GM12878 (cell line): Measurements from ENCODE around the gene CAV2. TPM values are rescaled to one million over a fixed set of nuclear protein-coding genes. Genes with fewer than 3 reads are reported as not detected.

Experiments used
- ATAC-seq: fragments of 200-7000 bp; cut with Tn5 transposase; 3 replicates; pipeline ENCODE4 v1.9.1; 2020; ENCODE audit warnings: mild to moderate bottlenecking, moderate library complexity
- BruUV-seq: library from RNA; stranded (reverse); fragments of 400-500 nt; replicated peaks from 2 replicates; lab custom pipeline; 2021; lab: Mats Ljungman, UMichigan
- CTCF ChIA-PET: fragments of 300-600 bp; sonication (Branson Sonifier 250); formaldehyde crosslinking; extraction: SDS; loops from one replicate; lab custom pipeline; 2021; ENCODE audit warnings: inconsistent platforms; lab: Yijun Ruan, JAX
- POLR2A ChIA-PET: fragments of 350-600 bp; formaldehyde crosslinking; extraction: SDS; loops from one replicate; lab custom pipeline; 2021; ENCODE audit warnings: inconsistent platforms; lab: Charles Lee
- RAD21 ChIA-PET: fragments of 300-600 bp; sonication (Branson Sonifier 250); formaldehyde crosslinking; loops from one replicate; lab custom pipeline; 2023; ENCODE audit warnings: antibody characterized with exemption; ENCODE audit not compliant: unreplicated experiment; lab: Charles Lee
- SMC1A ChIA-PET: fragments of 300-600 bp; sonication (Branson Sonifier 250); formaldehyde crosslinking; loops from one replicate; lab custom pipeline; 2023; ENCODE audit not compliant: unreplicated experiment, uncharacterized antibody; lab: Charles Lee
- DNase-seq: peaks from one replicate; pipeline ENCODE4 v3.0.0-alpha.2; 2011; ENCODE audit warnings: low read depth, low spot score
- FAIRE-seq: peaks from 3 replicates; lab custom pipeline; 2011; peaks lifted over from hg19 to GRCh38; lab: Jason Lieb, UNC
- H2AFZ ChIP-seq: 2 replicates; pipeline ENCODE4 v1.6.0; 2011; ENCODE audit warnings: low read depth, low read length, control low read depth; ENCODE audit not compliant: control insufficient read depth
- H3K27ac ChIP-seq: 2 replicates; pipeline ENCODE4 v1.5.1; 2011; ENCODE audit warnings: control low read depth; ENCODE audit not compliant: control insufficient read depth, insufficient read depth
- H3K27me3 ChIP-seq, 2 experiments: replicated peaks in 1 of 2; 2 replicates each; pipeline versions ENCODE4 v1.6.0 to v1.6.1; 2011; ENCODE audit warnings: low read length in 1 of 2; ENCODE audit not compliant: control insufficient read depth in 2 of 2, insufficient read depth in 2 of 2
- H3K36me3 ChIP-seq, 2 experiments: 2 replicates each; pipeline ENCODE4 v1.5.1; 2011; ENCODE audit warnings: low read length in 1 of 2; ENCODE audit not compliant: control insufficient read depth in 2 of 2, insufficient read depth in 2 of 2
- H3K4me1 ChIP-seq: 2 replicates; pipeline ENCODE4 v1.6.1; 2011; ENCODE audit warnings: mild to moderate bottlenecking, low read length, moderate library complexity, mixed read lengths; ENCODE audit not compliant: control insufficient read depth, insufficient read depth
- H3K4me2 ChIP-seq: 2 replicates; pipeline ENCODE4 v1.6.0; 2011; ENCODE audit warnings: control low read depth; ENCODE audit not compliant: control insufficient read depth, insufficient read depth
- H3K4me3 ChIP-seq: fragments of 200-600 bp; sonication (generic); 2 replicates; pipeline ENCODE4 v1.5.1; 2016
- H3K79me2 ChIP-seq: 2 replicates; pipeline ENCODE4 v1.6.0; 2011; ENCODE audit warnings: low read length; ENCODE audit not compliant: control insufficient read depth, insufficient read depth
- H3K9ac ChIP-seq: 2 replicates; pipeline ENCODE4 v1.8.0; 2011; ENCODE audit warnings: low read length, control low read depth, mixed read lengths; ENCODE audit not compliant: control insufficient read depth, insufficient read depth
- H3K9me3 ChIP-seq: replicated peaks from 3 replicates; pipeline ENCODE4 v1.5.1; 2011; ENCODE audit warnings: mild to moderate bottlenecking, low read length; ENCODE audit not compliant: control insufficient read depth, insufficient read depth
- H4K20me1 ChIP-seq: 2 replicates; pipeline ENCODE4 v1.6.0; 2011; ENCODE audit not compliant: control insufficient read depth, insufficient read depth
- E4F1 ChIP-seq: fragments of 450-650 bp; IDR thresholded peaks from 2 replicates; pipeline ENCODE4 v1.6.1; 2018; ENCODE audit warnings: borderline replicate concordance, mild to moderate bottlenecking; ENCODE audit not compliant: partially characterized antibody
- IKZF2 ChIP-seq, 2 experiments: fragments of 450-650 bp; IDR thresholded peaks; 2 replicates each; pipeline ENCODE4 v1.6.1; 2017; ENCODE audit warnings: mild to moderate bottlenecking in 2 of 2, moderate library complexity in 2 of 2
- MEF2A ChIP-seq: IDR thresholded peaks from 2 replicates; pipeline ENCODE4 v1.6.1; 2011; ENCODE audit warnings: low read depth, mild to moderate bottlenecking, low read length, moderate library complexity; ENCODE audit not compliant: insufficient read depth
- MLLT1 ChIP-seq: fragments of 450-650 bp; IDR thresholded peaks from 2 replicates; pipeline ENCODE4 v1.6.1; 2016; ENCODE audit warnings: mild to moderate bottlenecking
- POLR2AphosphoS5 ChIP-seq: IDR thresholded peaks from 2 replicates; pipeline ENCODE4 v1.6.1; 2011; ENCODE audit warnings: mild to moderate bottlenecking, low read length, inconsistent platforms
- WGBS: methylation state at CpG from one replicate; pipeline ENCODE4 v1.1.6; 2016; ENCODE audit warnings: low lambda C conversion rate; ENCODE audit not compliant: insufficient replicate concordance, insufficient coverage; ENCODE audit errors: missing lambda C conversion rate; 5-methylcytosine and 5-hydroxymethylcytosine counted together
- in situ Hi-C: fragments of 300-500 bp; cut with MboI; formaldehyde crosslinking; loops from 9 replicates; pipeline ENCODE4 v1.14.3; 2018; ENCODE audit warnings: mixed read lengths
- intact Hi-C: fragments of 100-400 bp; cut with micrococcal nuclease; formaldehyde crosslinking; loops from one replicate; pipeline ENCODE4 v1.14.2; 2022; ENCODE audit not compliant: unreplicated experiment
- polyA plus RNA-seq, 11 experiments: library from polyadenylated mRNA; depleted of rRNA in 4 of 11; unstranded in 6 of 11; stranded (reverse) in 5 of 11; fragments of >200 nt; fragmentation: Nextera tagmentation in 4 of 11; fragmentation: Illumina TruSeq in 1 of 11; extraction: Ambion mirVana in 4 of 11; extraction: Trizol in 1 of 11; gene quantifications; 1 replicate in 1 of 11; 2 replicates in 10 of 11; pipeline versions ENCODE4 v1.2.1 to v1.2.3, GENCODE V29; 2011 to 2016; ENCODE audit warnings: inconsistent platforms in 2 of 11, missing spikeins in 2 of 11, low read depth in 1 of 11
- total RNA-seq, 4 experiments: library from RNA; depleted of rRNA in 3 of 4; stranded (reverse); fragments of >200 nt in 3 of 4; fragmentation: Illumina TruSeq in 1 of 4; extraction: Trizol in 1 of 4; gene quantifications; 2 replicates each; pipeline versions ENCODE4 v1.2.1 to v1.2.3, GENCODE V29; 2013 to 2021

CAV2 gene
- total and polyA plus RNA-seq, 10 of the 15 experiments (the other 5 are each of a cell fraction or from before 2014, with no cell fraction given): 0.77 to 11.4 (median 2.5) TPM

- no peak overlapping the region for H3K9ac ChIP-seq
- POLR2A ChIA-PET: no interaction called here
- no peak for DNase-seq
- H3K79me2 ChIP-seq: no peaks in the 10 kb centered on the region
- RAD21 ChIA-PET: no interaction called here
- FAIRE-seq: no peak
- no peak overlapping the region for H2AFZ ChIP-seq
- no peak for ATAC-seq
- no peaks in the 10 kb centered on the region for H4K20me1 ChIP-seq
- H3K4me1 ChIP-seq: 0 out of 2 replicates have a peak, but pooled peaks cover 4% of the 10 kb centered on the region
- intact Hi-C loops: no loop called here
- H3K4me3 ChIP-seq: no peak overlapping the region
- SMC1A ChIA-PET: interaction anchor here (1.5 kb wide), 1 partner anchor 10 kb away, joined by 4 read pairs; no protein-coding TSS in a partner anchor
- no peaks in the 10 kb centered on the region for H3K36me3 ChIP-seq
- H3K27me3 ChIP-seq: no peaks in the 10 kb centered on the region; a peak in 1 of 4 replicates
- peaks cover 1% of the 10 kb centered on the region; the same call in 2 of the 3 replicates for H3K9me3 ChIP-seq
- CTCF ChIA-PET: interaction anchor here (1.4 kb wide), 1 partner anchor 51 kb away, joined by 3 read pairs; no protein-coding TSS in a partner anchor
- in situ Hi-C loops: no loop called here
- H3K27ac ChIP-seq: no peak overlapping the region
- WGBS: 52% methylated on average over 2 of the region's 2 CpGs
- no TSS peak for BruUV-seq
- no peak overlapping the region for H3K4me2 ChIP-seq
- TF ChIP-seq POLR2AphosphoS5: no peak
- TF ChIP-seq MLLT1: no peak
- no peak for TF ChIP-seq E4F1
- no peak for TF ChIP-seq IKZF2 (IDR thresholded peaks at IDR 0.05)
- TF ChIP-seq MEF2A: no peak
Measured at GRCh38 chr7:116538138-116538537, 38.6 kb downstream of the CAV2 start.
